ENCODE measurements around the gene MBD3. TPM values are rescaled to one million over a fixed set of nuclear protein-coding genes. Genes with fewer than 3 reads are reported as not detected.

The MBD3 gene
- polyA plus RNA-seq, 1 experiment: 21.9 TPM

DNA sequence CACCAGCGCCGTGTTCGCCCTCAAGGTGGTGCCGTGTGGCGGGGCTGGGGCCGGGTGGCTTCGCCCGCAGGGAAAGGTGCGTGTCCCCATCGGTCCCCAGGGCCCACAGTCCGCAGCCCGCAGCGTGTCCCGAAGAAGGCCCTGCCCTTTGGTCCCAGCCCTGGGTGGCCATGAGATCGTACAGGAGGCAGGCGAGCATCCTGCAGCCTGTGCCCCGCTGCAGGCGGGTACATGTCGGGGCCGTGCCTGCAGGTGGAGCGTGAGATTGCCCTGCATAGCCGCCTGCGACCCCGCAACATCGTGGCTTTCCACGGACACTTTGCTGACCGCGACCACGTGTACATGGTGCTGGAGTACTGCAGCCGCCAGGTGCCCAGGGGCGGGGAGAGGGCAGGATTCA is 67.3 kb downstream of the MBD3 start:
- H3K9me3 ChIP-seq (ENCODE audit: control insufficient read depth, insufficient read depth, low read length): peaks cover 5% of the 10 kb centered on the region; the same call in 1 of the 2 replicates
- POLR2A ChIA-PET: interaction anchor here (0.6 kb wide), 1 partner anchor 47 kb away, joined by 5 read pairs; no protein-coding TSS in a partner anchor
- TF ChIP-seq, protein P1, sequence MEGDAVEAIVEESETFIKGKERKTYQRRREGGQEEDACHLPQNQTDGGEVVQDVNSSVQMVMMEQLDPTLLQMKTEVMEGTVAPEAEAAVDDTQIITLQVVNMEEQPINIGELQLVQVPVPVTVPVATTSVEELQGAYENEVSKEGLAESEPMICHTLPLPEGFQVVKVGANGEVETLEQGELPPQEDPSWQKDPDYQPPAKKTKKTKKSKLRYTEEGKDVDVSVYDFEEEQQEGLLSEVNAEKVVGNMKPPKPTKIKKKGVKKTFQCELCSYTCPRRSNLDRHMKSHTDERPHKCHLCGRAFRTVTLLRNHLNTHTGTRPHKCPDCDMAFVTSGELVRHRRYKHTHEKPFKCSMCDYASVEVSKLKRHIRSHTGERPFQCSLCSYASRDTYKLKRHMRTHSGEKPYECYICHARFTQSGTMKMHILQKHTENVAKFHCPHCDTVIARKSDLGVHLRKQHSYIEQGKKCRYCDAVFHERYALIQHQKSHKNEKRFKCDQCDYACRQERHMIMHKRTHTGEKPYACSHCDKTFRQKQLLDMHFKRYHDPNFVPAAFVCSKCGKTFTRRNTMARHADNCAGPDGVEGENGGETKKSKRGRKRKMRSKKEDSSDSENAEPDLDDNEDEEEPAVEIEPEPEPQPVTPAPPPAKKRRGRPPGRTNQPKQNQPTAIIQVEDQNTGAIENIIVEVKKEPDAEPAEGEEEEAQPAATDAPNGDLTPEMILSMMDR (IDR thresholded peaks at IDR 0.05; ENCODE audit: low read depth, low read length): no peak
- CTCF ChIA-PET: no interaction called here
- H3K27ac ChIP-seq (ENCODE audit: low read depth, low read length): no peak overlapping the region
- no peak overlapping the region for H3K4me3 ChIP-seq (ENCODE audit: low read depth, low read length)
- H3K27me3 ChIP-seq (ENCODE audit: control insufficient read depth, insufficient read depth, low read length): peaks cover 27% of the 10 kb centered on the region
- no peak for DNase-seq (ENCODE audit: low read depth, low spot score)

DNA sequence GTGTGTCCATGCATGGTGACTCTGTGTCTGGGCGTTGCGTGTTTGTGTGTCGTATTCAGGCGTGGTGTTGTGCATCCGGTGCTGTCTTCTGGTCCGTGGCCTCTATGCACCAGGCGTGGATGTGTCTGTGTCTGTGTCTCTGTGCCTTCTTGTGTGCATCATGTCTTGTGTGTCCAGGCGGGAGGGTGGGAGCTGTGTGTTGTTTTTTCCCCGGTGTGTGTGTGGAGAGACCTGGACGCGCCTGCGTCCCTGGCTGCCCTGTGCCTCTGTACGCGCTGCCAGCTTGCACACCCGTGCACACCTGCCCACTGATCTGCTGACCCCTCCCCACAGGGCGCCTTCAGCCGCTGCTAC is 67.7 kb downstream of the MBD3 start:
- CTCF ChIA-PET: no interaction called here
- peaks cover 27% of the 10 kb centered on the region for H3K27me3 ChIP-seq (ENCODE audit: control insufficient read depth, insufficient read depth, low read length)
- no peak for DNase-seq (ENCODE audit: low read depth, low spot score)

DNA sequence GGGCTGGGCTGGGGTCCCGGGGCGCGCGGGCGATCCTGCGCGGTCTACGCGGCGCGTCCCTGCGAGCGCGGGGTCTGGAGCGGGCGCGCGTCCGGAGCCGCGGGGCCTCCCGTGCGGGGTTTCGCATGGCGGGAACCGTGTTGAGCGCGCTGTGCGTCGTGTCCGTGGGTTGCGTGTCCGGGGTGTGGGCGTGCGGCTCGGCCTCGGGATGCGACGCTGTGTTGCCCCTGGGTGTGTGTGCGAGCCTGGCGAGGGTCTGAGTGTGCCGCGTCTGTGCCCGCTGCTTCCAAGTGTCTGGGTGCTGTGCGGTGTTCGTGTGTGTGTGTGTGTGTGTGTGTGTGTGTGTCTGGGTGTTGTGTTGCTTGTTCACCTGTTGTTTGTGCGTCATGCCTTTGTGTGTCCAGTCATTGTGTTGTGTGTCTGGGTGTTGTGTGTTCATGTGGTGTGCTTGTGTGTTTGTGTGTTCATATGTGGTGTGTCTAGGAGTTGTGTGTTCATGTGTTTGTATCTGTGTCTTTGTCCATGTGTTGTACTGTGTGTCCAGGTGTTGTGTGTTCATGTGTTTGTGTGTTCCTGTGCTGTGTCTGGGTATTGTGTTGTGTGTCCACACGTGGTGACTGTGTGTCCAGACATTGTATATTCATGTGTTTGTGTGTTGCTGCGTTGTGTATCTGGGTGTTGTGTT is 68.2 kb downstream of the MBD3 start:
- Histone ChIP-seq H3K27me3 (ENCODE audit: control insufficient read depth, insufficient read depth, low read length) (peaks cover 27% of the 10 kb centered on the region), H3K27ac (ENCODE audit: low read depth, low read length) (no peak overlapping the region), H3K4me3 (ENCODE audit: low read depth, low read length) (no peak overlapping the region), H3K9me3 (ENCODE audit: control insufficient read depth, insufficient read depth, low read length) (peaks cover 5% of the 10 kb centered on the region; the same call in 1 of the 2 replicates)
- CTCF ChIA-PET: no interaction called here
- POLR2A ChIA-PET: no interaction called here
- TF ChIP-seq, protein P1 (IDR thresholded peaks at IDR 0.05; ENCODE audit: low read depth, low read length): no peak
- DNase-seq (ENCODE audit: low read depth, low spot score): no peak

More for the DNA sequence above, 67.7 kb downstream of the MBD3 start:
- POLR2A ChIA-PET: interaction anchor here (0.6 kb wide), 1 partner anchor 48 kb away, joined by 5 read pairs; no protein-coding TSS in a partner anchor
- H3K27ac ChIP-seq (ENCODE audit: low read depth, low read length): no peak overlapping the region
- H3K9me3 ChIP-seq (ENCODE audit: control insufficient read depth, insufficient read depth, low read length): peaks cover 5% of the 10 kb centered on the region; the same call in 1 of the 2 replicates
- TF ChIP-seq, protein P1 (IDR thresholded peaks at IDR 0.05; ENCODE audit: low read depth, low read length): no peak
- no peak overlapping the region for H3K4me3 ChIP-seq (ENCODE audit: low read depth, low read length)

Small RNA genes within 50 kb of the gene (small RNA-seq; reads per million reads assigned to genes)
- gene AC005943.2 (ENCODE audit: insufficient read length, low read depth) (not detected), gene RN7SL477P (ENCODE audit: insufficient read length, low read depth) (not detected), gene RNU6-1223P (ENCODE audit: insufficient read length, low read depth) (not detected)

Other genes starting within 250 kb of the MBD3 start
- gene NDUFS7, start 209.0 kb downstream of the MBD3 start, polyA plus RNA-seq (2011; rRNA removed): 26.1 and 45.5 TPM in 2 replicates
- 26.9 and 39.8 TPM in 2 replicates for gene GAMT, start 191.3 kb downstream of the MBD3 start, polyA plus RNA-seq (2011; rRNA removed)
- gene DAZAP1, start 185.3 kb downstream of the MBD3 start, polyA plus RNA-seq (2011; rRNA removed): 45.8 and 52.8 TPM in 2 replicates
- 596 and 980 TPM in 2 replicates for gene RPS15, start 154.5 kb downstream of the MBD3 start, polyA plus RNA-seq (2011; rRNA removed)
- gene APC2, start 142.7 kb downstream of the MBD3 start, polyA plus RNA-seq (2011; rRNA removed): 0.09 and 0.17 TPM in 2 replicates
- 14.5 and 17.5 TPM in 2 replicates for gene C19orf25, start 113.7 kb downstream of the MBD3 start, polyA plus RNA-seq (2011; rRNA removed)
- gene PCSK4, start 102.5 kb downstream of the MBD3 start, polyA plus RNA-seq (2011; rRNA removed): 0.40 TPM in 2 replicates
- gene REEP6, start 101.7 kb downstream of the MBD3 start, polyA plus RNA-seq (2011; rRNA removed): 0.84 and 1.1 TPM in 2 replicates
- 5.6 and 7.5 TPM in 2 replicates for gene ADAMTSL5, start 79.8 kb downstream of the MBD3 start, polyA plus RNA-seq (2011; rRNA removed)
- not detected in 2 replicates for gene PLK5, start 68.8 kb downstream of the MBD3 start, polyA plus RNA-seq (2011; rRNA removed)
- 5.4 and 6.2 TPM in 2 replicates for gene MEX3D, start 24.5 kb downstream of the MBD3 start, polyA plus RNA-seq (2011; rRNA removed)
- gene UQCR11, start 12.6 kb upstream of the MBD3 start, polyA plus RNA-seq (2011; rRNA removed): 153 and 166 TPM in 2 replicates
- 47.3 and 51.7 TPM in 2 replicates for gene TCF3, start 59.8 kb upstream of the MBD3 start, polyA plus RNA-seq (2011; rRNA removed)
- gene ONECUT3, start 160.6 kb upstream of the MBD3 start, polyA plus RNA-seq (2011; rRNA removed): not detected in 2 replicates
- 2.7 and 2.8 TPM in 2 replicates for gene ATP8B3, start 219.4 kb upstream of the MBD3 start, polyA plus RNA-seq (2011; rRNA removed)

Data from AG04450 (cell line).